Measurements from ENCODE around the gene RAP1GAP2.

RAP1GAP2 gene

GRCh38 chr17:3015890-3016289 is 219.7 kb downstream of the RAP1GAP2 start:
- Histone ChIP-seq H3K27ac (no peak overlapping the region), H3K9ac (no peak overlapping the region; a peak in 1 of 22 replicates), H3K4me3 (no peak overlapping the region), H3K4me2 (no peak overlapping the region), H3K36me3 (peaks cover 31 to 100% (median 94%) of the 10 kb centered on the region in 11 experiments), H4K20me1 (peaks cover 0 to 18% (median 0%) of the 10 kb centered on the region in 11 experiments; a peak in 3 of 22 replicates), H3K27me3 (no peaks in the 10 kb centered on the region), H3K9me3 (replicated peaks in 1 of 11) (peaks cover 7 to 19% (median 17%) of the 10 kb centered on the region in 11 experiments), H3K4me1 (peaks cover 0 to 6% (median 0%) of the 10 kb centered on the region in 10 experiments; a peak in 1 of 20 replicates)
- TF ChIP-seq Cebpa-rat (IDR thresholded peaks at IDR 0.05): no peak

GRCh38 chr17:3017936-3018335 is 221.7 kb downstream of the RAP1GAP2 start:
- no peak overlapping the region for H3K4me2 ChIP-seq
- H3K4me3 ChIP-seq: no peak overlapping the region
- peaks cover 22 to 40% (median 37%) of the 10 kb centered on the region in 11 experiments for H3K9me3 ChIP-seq (replicated peaks in 1 of 11)
- H4K20me1 ChIP-seq: peaks cover 0 to 14% (median 0%) of the 10 kb centered on the region in 11 experiments; a peak in 3 of 22 replicates
- no peak for TF ChIP-seq Cebpa-rat (IDR thresholded peaks at IDR 0.05)
- H3K4me1 ChIP-seq: peaks cover 0 to 12% (median 0%) of the 10 kb centered on the region in 10 experiments; a peak in 3 of 20 replicates
- peaks cover 48 to 100% (median 98%) of the 10 kb centered on the region in 11 experiments for H3K36me3 ChIP-seq
- no peak overlapping the region for H3K9ac ChIP-seq
- no peak overlapping the region for H3K27ac ChIP-seq
- no peaks in the 10 kb centered on the region for H3K27me3 ChIP-seq

DNA sequence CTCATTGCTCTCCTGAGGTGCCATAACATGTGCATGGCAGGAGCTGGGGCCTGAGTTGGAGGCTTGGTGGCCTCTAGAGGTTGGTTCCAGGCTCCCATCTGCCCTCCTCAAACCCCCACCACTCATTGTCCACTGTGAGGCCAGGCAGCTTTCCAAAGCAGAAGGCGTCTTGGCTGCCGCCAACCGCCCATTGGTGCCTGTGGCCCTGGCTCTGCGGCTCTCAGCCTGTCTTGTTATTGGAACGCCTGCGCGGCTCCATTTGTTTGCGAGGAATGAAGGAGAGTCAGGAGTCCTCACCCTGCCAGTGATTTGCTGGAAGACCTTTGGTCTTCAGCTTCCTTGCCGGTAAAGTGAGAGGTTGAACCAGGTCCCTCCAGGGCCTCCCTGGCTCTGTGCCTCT is 223.5 kb downstream of the RAP1GAP2 start:
- Histone ChIP-seq H3K4me2 (no peak overlapping the region), H3K9me3 (replicated peaks in 1 of 11) (peaks cover 30 to 54% (median 42%) of the 10 kb centered on the region in 11 experiments), H3K4me3 (no peak overlapping the region), H3K27me3 (no peaks in the 10 kb centered on the region), H3K36me3 (peaks cover 62 to 100% (median 100%) of the 10 kb centered on the region in 11 experiments), H3K9ac (no peak overlapping the region), H3K27ac (no peak overlapping the region), H3K4me1 (peaks cover 0 to 12% (median 0%) of the 10 kb centered on the region in 10 experiments; a peak in 3 of 20 replicates), H4K20me1 (peaks cover 0 to 11% (median 0%) of the 10 kb centered on the region in 11 experiments; a peak in 1 of 22 replicates)
- no peak for TF ChIP-seq Cebpa-rat (IDR thresholded peaks at IDR 0.05)

DNA sequence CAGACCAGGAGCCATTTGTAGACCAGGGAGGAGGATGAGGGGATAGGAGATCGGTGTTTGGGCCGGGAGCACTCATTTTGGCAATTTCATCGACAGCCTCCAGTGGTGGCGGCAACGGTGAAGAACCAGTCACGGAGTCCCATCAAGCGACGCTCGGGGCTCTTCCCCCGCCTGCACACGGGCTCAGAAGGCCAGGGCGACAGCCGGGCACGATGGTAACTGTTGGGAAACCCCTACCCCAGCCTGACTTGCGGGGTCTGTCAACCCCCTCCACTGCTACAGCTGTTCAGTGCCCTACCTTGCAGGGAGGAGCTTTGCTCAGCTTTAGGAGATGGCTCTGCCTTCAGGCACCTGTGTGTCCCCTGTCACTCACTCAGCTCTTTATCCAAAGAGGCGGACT is 224.1 kb downstream of the RAP1GAP2 start:
- Histone ChIP-seq H3K27me3 (no peaks in the 10 kb centered on the region), H3K4me3 (no peak overlapping the region), H3K36me3 (peaks cover 62 to 100% (median 100%) of the 10 kb centered on the region in 11 experiments), H3K9me3 (replicated peaks in 1 of 11) (peaks cover 30 to 54% (median 42%) of the 10 kb centered on the region in 11 experiments), H3K9ac (no peak overlapping the region), H3K4me2 (no peak overlapping the region), H3K4me1 (peaks cover 0 to 12% (median 0%) of the 10 kb centered on the region in 10 experiments; a peak in 3 of 20 replicates), H4K20me1 (peaks cover 0 to 11% (median 0%) of the 10 kb centered on the region in 11 experiments; a peak in 1 of 22 replicates), H3K27ac (no peak overlapping the region)
- no peak for TF ChIP-seq Cebpa-rat (IDR thresholded peaks at IDR 0.05)

DNA sequence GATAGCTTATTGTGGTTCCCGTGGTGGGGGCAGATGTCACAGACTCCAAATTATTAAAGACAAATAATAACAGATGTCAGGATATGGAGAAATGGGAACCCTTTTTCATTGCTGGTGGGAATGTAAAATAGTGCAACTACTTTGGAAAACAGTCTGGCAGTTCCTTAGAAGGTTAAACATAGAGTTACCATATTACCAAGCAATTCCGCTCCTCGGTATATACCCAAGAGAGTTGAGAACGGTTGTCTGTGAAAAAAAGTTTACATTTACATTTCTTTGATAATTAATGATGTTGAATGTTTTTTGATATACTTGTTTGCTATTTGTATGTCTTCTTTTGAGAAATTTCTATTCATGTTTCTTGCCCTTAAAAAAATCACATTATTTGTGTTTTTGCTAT is 226.0 kb downstream of the RAP1GAP2 start:
- peaks cover 0 to 7% (median 0%) of the 10 kb centered on the region in 10 experiments; a peak in 3 of 20 replicates for H3K4me1 ChIP-seq
- peaks cover 77 to 100% (median 100%) of the 10 kb centered on the region in 11 experiments for H3K36me3 ChIP-seq
- no peaks in the 10 kb centered on the region for H3K27me3 ChIP-seq
- no peak for TF ChIP-seq Cebpa-rat (IDR thresholded peaks at IDR 0.05)
- H3K9me3 ChIP-seq (replicated peaks in 1 of 11): peaks cover 30 to 54% (median 42%) of the 10 kb centered on the region in 11 experiments
- 0 out of 22 replicates have a peak overlapping the region, but pooled peaks of 1 of the 11 experiments have one; percentile 36 for H3K4me2 ChIP-seq
- no peak overlapping the region for H3K9ac ChIP-seq
- no peak overlapping the region for H3K27ac ChIP-seq
- no peak overlapping the region for H3K4me3 ChIP-seq
- peaks cover 0 to 9% (median 0%) of the 10 kb centered on the region in 11 experiments; a peak in 2 of 22 replicates for H4K20me1 ChIP-seq

- H3K36me3 ChIP-seq: peaks cover 75 to 99% (median 96%) of the 10 kb centered on the region in 11 experiments
- peaks cover 30 to 50% (median 41%) of the 10 kb centered on the region in 11 experiments for H3K9me3 ChIP-seq (replicated peaks in 1 of 11)
- H3K4me2 ChIP-seq: no peak overlapping the region
- H3K4me3 ChIP-seq: no peak overlapping the region
- peaks cover 2 to 11% (median 3%) of the 10 kb centered on the region in 10 experiments; a peak in 12 of 20 replicates for H3K4me1 ChIP-seq
- H4K20me1 ChIP-seq: peaks cover 0 to 11% (median 0%) of the 10 kb centered on the region in 11 experiments; a peak in 4 of 22 replicates
- H3K27ac ChIP-seq: no peak overlapping the region
- H3K27me3 ChIP-seq: no peaks in the 10 kb centered on the region
- no peak overlapping the region for H3K9ac ChIP-seq
- no peak for TF ChIP-seq Cebpa-rat (IDR thresholded peaks at IDR 0.05)
These were observed 228.1 kb downstream of the RAP1GAP2 start for GRCh38 chr17:3024346-3024745.

DNA sequence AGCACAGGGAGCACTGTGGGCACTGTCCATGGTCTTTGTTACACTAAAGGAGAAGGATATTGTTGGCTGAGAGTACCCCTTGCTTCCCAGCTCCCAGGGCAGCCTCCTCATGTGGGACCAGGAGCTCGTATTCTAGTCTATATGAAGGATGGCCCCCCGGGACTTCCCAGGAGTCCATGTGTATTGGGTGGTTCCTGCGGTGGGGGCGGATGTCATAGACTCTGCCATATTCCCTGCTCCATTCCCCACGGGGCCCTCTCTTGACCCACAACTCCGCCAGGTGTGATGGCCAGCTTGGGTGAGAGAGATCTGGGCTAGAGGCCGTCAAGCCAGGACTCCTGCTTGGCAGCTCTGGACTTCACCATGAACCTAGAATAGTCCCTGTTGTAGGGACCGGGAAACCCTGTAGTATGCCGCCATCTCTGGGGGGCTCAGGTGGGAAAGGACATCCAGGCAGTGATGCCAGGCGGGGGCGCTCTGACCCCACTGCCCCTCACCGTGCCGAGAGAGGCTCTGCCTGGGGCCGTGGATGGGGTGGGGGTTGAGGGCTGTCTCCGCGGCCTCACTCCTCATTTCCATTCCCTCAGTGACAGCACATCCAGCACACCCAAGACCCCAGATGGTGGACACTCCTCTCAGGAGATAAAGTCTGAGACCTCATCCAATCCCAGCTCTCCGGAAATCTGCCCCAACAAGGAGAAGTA is 229.3 kb downstream of the RAP1GAP2 start:
- H3K4me2 ChIP-seq: no peak overlapping the region
- peaks cover 24 to 38% (median 29%) of the 10 kb centered on the region in 11 experiments for H3K9me3 ChIP-seq (replicated peaks in 1 of 11)
- H3K9ac ChIP-seq: no peak overlapping the region
- H4K20me1 ChIP-seq: peaks cover 0 to 13% (median 0%) of the 10 kb centered on the region in 11 experiments; a peak in 4 of 22 replicates
- H3K4me3 ChIP-seq: no peak overlapping the region
- TF ChIP-seq Cebpa-rat (IDR thresholded peaks at IDR 0.05): no peak
- H3K4me1 ChIP-seq: peaks cover 12 to 21% (median 13%) of the 10 kb centered on the region in 10 experiments
- peaks cover 62 to 99% (median 93%) of the 10 kb centered on the region in 11 experiments for H3K36me3 ChIP-seq
- no peak overlapping the region for H3K27ac ChIP-seq
- no peaks in the 10 kb centered on the region for H3K27me3 ChIP-seq

GRCh38 chr17:3026125-3026855 is 230.1 kb downstream of the RAP1GAP2 start:
- Histone ChIP-seq H3K27me3 (no peaks in the 10 kb centered on the region), H3K27ac (peak overlapping the region in 1 of 11 experiments; percentile 20; a peak in 1 of 22 replicates), H3K4me1 (peaks cover 17 to 28% (median 19%) of the 10 kb centered on the region in 10 experiments), H3K4me2 (no peak overlapping the region), H3K36me3 (peaks cover 55 to 99% (median 92%) of the 10 kb centered on the region in 11 experiments), H4K20me1 (peaks cover 0 to 13% (median 0%) of the 10 kb centered on the region in 11 experiments; a peak in 4 of 22 replicates), H3K4me3 (no peak overlapping the region), H3K9ac (no peak overlapping the region), H3K9me3 (replicated peaks in 1 of 11) (peaks cover 21 to 31% (median 22%) of the 10 kb centered on the region in 11 experiments)
- TF ChIP-seq Cebpa-rat (IDR thresholded peaks at IDR 0.05): no peak

Measured in BLaER1 treated with 17β-estradiol and CSF1 and Interleukin-3, amounts not matched to agents 10 nM and 100 nM (cell line).